Uterus (tissue), 2 donors: Measurements from ENCODE around the gene CEACAM8.

Experiments
- CTCF ChIP-seq, 4 experiments: fragments of 200-600 bp in 2 of 4; fragments of 450-650 bp in 2 of 4; sonication (generic) in 2 of 4; IDR thresholded peaks; one replicate each; pipeline ENCODE4 v1.5.1; 2016 to 2019; ENCODE audit warnings: antibody characterized with exemption in 4 of 4, mild to moderate bottlenecking in 2 of 4, moderate library complexity in 1 of 4
- POLR2A ChIP-seq, 2 donors: fragments of 450-650 bp; IDR thresholded peaks; one replicate each; pipeline ENCODE4 v1.6.1; 2016; ENCODE audit warnings: antibody characterized with exemption in 2 of 2, mild to moderate bottlenecking in 1 of 2, moderate library complexity in 1 of 2

- TF ChIP-seq CTCF (IDR thresholded peaks at IDR 0.05) (no peak), POLR2A (IDR thresholded peaks at IDR 0.05) (no peak)
Observed at GRCh38 chr19:42553292-42554045, 41.3 kb downstream of the CEACAM8 start.
